Lower leg skin (tissue), 4 donors: ENCODE measurements around the gene PRSS8. TPM values are rescaled to one million over a fixed set of nuclear protein-coding genes. Genes with fewer than 3 reads are reported as not detected.

Experiments
- DNase-seq, 2 donors: peaks; one replicate each; pipeline ENCODE4 v3.0.0-alpha.2; 2019; ENCODE audit warnings: low spot score in 2 of 2
- H3K4me3 ChIP-seq: fragments of 200-600 bp; sonication (generic); 2 replicates; pipeline ENCODE4 v1.5.1; 2017; ENCODE audit warnings: mild to moderate bottlenecking, low read depth; ENCODE audit not compliant: poor library complexity, severe bottlenecking
- POLR2A ChIP-seq, 2 donors: fragments of 450-650 bp; IDR thresholded peaks; one replicate each; pipeline ENCODE4 v1.6.1; 2016 to 2017; ENCODE audit warnings: antibody characterized with exemption in 2 of 2, mild to moderate bottlenecking in 1 of 2, moderate library complexity in 1 of 2
- WGBS, 2 donors: methylation state at CpG; one replicate each; pipeline ENCODE4 v1.1.5; 2018; 5-methylcytosine and 5-hydroxymethylcytosine counted together
- intact Hi-C: fragments of 100-400 bp; cut with DNase I; formaldehyde crosslinking; loops from one replicate; pipeline ENCODE4 v1.15.0; 2023; ENCODE audit warnings: low total_unique reads
- total RNA-seq, 4 donors: library from RNA; depleted of rRNA; stranded (reverse); fragments of >200 nt; gene quantifications; one replicate each; pipeline ENCODE4 v1.1.0, GENCODE V29; 2016
- TF ChIP-seq, protein P1 (sequence below), 3 donors: fragments of 450-650 bp; IDR thresholded peaks; one replicate each; pipeline ENCODE4 v1.5.1; 2016; ENCODE audit warnings: antibody characterized with exemption in 3 of 3, mild to moderate bottlenecking in 3 of 3, moderate library complexity in 2 of 3

PRSS8 gene
- total RNA-seq, 4 donors from 2014 or later, result 147 to 223 (median 172) TPM

DNA sequence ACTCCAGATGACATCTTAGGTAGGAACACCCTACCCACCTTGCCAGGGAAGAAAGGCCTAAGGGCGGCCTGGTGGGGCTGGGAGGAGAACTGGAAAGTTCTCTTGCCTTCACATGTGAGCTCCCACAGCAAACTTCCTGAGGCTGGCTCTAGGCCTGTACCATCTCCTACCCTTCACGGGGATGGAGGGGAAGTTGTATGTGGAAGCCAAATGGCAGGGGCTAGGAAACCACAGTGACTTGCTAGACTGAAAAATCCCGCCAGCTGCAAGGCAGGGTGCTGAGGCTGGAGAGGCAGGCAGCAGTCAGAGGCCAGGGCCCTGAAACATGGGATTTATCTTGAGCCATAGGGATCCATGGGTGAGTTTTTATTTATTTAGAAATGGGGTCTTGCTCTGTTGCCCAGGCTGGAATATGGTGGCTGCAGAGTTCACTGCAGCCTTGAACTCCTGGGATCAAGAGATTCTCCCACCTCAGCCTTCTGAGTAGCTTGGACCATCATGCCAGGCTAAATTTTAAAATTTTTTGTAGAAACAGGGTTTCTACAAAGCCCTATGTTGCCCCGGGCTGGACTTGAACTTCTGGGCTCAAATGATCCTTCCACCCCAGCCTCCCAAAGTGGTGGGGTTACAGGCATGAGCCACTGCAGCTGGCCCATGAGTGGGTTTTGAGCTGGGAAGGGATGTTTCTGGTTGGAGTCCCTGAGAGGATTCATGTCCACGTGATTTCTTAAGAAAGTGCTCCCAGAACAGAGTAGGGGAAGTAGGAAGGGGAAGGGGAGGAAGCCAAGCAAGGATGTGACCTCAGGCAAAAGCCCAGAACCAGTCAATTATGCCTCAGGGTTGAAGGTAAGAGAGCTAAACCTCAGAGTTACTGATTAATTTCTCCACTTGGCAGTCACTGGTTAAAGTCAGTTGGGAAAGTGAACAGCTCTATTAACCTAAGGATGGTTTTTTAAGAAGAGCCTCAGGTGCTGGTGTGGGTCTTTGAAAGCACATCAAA is 22.1 kb downstream of the PRSS8 start:
- TF ChIP-seq, protein P1, sequence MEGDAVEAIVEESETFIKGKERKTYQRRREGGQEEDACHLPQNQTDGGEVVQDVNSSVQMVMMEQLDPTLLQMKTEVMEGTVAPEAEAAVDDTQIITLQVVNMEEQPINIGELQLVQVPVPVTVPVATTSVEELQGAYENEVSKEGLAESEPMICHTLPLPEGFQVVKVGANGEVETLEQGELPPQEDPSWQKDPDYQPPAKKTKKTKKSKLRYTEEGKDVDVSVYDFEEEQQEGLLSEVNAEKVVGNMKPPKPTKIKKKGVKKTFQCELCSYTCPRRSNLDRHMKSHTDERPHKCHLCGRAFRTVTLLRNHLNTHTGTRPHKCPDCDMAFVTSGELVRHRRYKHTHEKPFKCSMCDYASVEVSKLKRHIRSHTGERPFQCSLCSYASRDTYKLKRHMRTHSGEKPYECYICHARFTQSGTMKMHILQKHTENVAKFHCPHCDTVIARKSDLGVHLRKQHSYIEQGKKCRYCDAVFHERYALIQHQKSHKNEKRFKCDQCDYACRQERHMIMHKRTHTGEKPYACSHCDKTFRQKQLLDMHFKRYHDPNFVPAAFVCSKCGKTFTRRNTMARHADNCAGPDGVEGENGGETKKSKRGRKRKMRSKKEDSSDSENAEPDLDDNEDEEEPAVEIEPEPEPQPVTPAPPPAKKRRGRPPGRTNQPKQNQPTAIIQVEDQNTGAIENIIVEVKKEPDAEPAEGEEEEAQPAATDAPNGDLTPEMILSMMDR (IDR thresholded peaks at IDR 0.05), result no peak
- TF ChIP-seq POLR2A (IDR thresholded peaks at IDR 0.05), result no peak
- H3K4me3 ChIP-seq, result no peak overlapping the region
- DNase-seq, result no peak
- 43 to 48% methylated on average over 5 of the region's 5 CpGs for WGBS, 2 donors
- intact Hi-C loops, result no loop called here

DNA sequence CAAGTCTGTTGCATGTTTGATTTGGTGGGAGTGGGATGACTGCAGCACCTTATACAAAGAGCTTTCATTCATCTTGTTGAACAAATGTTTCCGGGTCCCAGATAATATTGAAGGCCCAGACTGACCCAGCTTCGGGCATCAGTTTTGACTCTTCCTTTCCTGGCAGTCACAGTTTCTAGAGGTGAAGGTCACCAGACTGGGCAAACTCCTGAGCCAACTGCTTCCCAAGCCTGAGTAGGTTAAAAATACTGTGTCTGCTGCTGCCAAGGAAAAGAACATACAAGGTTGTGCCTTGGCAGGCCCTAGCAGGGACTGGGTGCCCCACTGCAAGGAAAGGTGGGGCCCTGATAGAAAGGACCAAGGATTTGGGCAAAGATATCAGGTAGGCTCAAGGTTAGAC is 22.8 kb downstream of the PRSS8 start:
- H3K4me3 ChIP-seq, result no peak overlapping the region
- intact Hi-C loops, result no loop called here
- DNase-seq, result no peak
- WGBS, 2 donors, result 48 to 55% methylated on average over 2 of the region's 2 CpGs
- TF ChIP-seq POLR2A (IDR thresholded peaks at IDR 0.05), result no peak
- TF ChIP-seq, protein P1 (IDR thresholded peaks at IDR 0.05), result no peak

DNA sequence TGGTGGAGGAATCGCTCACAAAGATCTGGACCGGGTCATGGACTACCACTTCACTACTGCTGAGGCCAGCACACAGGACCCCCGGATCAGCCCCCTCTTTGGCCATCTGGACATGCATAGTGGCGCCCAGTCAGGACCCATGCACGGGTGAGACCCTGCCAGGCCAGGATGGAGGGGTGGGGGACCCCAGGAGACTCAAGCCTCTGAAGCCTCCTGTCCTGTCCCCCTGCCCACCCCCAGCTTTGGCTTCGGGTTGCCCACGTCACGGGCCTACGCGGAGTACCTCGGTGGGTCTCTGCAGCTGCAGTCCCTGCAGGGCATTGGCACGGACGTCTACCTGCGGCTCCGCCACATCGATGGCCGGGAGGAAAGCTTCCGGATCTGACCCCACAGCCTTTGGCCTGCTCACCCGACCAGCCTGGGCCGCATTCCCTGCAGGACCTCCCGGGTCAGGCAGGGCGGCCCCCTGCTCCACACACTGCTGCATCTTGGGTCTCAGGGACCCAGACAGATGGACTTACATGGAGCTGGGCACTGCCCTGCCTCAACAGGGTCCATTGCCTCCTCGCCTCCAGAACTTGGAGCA is 23.6 kb downstream of the PRSS8 start:
- no peak for TF ChIP-seq POLR2A (IDR thresholded peaks at IDR 0.05)
- TF ChIP-seq, protein P1 (IDR thresholded peaks at IDR 0.05), result no peak
- intact Hi-C loops, result no loop called here
- no peak overlapping the region for H3K4me3 ChIP-seq
- no peak for DNase-seq
- 67 to 90% methylated on average over 22 to 23 of the region's 23 CpGs for WGBS, 2 donors

DNA sequence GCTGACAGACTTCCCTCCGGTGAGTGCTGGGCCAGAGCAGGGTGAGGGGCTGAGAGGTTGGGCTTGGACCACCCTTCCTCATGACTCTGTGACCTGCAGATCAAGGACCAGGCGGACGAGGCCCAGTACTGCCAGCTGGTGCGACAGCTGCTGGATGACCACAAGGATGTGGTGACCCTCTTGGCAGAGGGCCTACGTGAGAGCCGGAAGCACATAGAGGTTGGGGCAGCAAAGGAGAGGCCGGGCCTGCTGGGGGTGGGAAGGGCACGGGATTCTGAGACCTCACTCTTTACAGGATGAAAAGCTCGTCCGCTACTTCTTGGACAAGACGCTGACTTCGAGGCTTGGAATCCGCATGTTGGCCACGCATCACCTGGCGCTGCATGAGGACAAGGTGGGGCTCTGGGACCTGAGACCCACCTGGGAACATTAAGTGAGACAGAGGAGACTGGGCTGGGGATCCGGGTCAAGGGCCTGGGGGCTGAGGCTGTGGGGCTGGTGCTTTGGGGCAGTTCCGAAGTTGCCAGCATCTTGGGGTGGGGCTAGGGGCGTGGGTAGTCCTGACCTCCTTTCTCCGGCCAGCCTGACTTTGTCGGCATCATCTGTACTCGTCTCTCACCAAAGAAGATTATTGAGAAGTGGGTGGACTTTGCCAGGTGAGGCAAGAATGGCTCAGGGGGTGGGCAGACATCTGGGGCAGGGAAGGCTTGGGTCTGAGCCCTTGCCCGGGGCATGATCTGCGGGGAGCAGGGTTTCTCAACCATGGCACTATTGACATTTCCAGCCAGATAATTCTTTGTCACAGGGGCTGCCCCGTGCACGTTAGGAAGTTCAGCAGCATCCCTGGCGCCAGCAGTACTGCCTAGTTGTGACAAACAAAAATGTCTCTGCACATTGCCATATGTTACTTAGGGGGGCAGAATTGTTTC is 25.2 kb downstream of the PRSS8 start:
- H3K4me3 ChIP-seq, result no peak overlapping the region
- WGBS, 2 donors, result 78 to 82% methylated on average over 25 to 26 of the region's 26 CpGs
- no peak for DNase-seq
- intact Hi-C loops, result no loop called here
- TF ChIP-seq POLR2A (IDR thresholded peaks at IDR 0.05), result no peak
- TF ChIP-seq, protein P1 (IDR thresholded peaks at IDR 0.05), result no peak

DNA sequence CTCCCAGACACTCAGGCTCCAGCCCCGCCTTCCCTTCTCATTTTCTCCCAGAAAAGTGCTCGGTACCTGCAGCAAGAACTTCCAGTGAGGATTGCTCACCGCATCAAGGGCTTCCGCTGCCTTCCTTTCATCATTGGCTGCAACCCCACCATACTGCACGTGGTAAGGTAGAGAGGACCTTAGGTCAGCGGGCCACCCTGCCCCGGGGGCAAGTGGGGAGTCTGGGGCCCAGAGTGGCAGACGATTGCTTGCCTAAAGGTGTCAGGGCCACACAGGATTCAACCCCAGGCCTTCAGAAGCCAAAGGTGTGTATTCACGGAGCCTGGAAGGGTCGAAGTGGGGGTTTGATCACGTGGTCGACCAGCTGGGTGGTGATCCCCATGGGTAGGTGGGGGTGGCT is 25.9 kb downstream of the PRSS8 start:
- H3K4me3 ChIP-seq, result no peak overlapping the region
- no peak for TF ChIP-seq POLR2A (IDR thresholded peaks at IDR 0.05)
- TF ChIP-seq, protein P1 (IDR thresholded peaks at IDR 0.05), result no peak
- WGBS, 2 donors, result 83 to 85% methylated on average over 12 of the region's 12 CpGs
- DNase-seq, result no peak
- intact Hi-C loops, result no loop called here
